Type B pancreatic cell (in vitro differentiated cells): ENCODE data around the gene FAIM2. TPM values are rescaled to one million over a fixed set of nuclear protein-coding genes. Genes with fewer than 3 reads are reported as not detected.

Source experiments
- DNase-seq: peaks from one replicate; pipeline ENCODE4 v3.0.0; 2021; ENCODE audit warnings: mixed read lengths; ENCODE audit not compliant: unreplicated experiment; ENCODE audit errors: extremely low spot score
- H3K27ac Mint-ChIP-seq: 2 replicates; pipeline ENCODE4 v1.8.0; 2021; ENCODE audit warnings: mild to moderate bottlenecking, mixed read lengths
- H3K27me3 Mint-ChIP-seq: 2 replicates; pipeline ENCODE4 v1.8.0; 2021; ENCODE audit warnings: mixed read lengths
- H3K36me3 Mint-ChIP-seq: 2 replicates; pipeline ENCODE4 v1.8.0; 2021; ENCODE audit warnings: mixed read lengths
- H3K4me1 Mint-ChIP-seq: one replicate; pipeline ENCODE4 v1.8.0; 2021; ENCODE audit warnings: mixed read lengths; ENCODE audit not compliant: unreplicated experiment
- H3K4me3 Mint-ChIP-seq: 2 replicates; pipeline ENCODE4 v1.8.0; 2021; ENCODE audit warnings: mild to moderate bottlenecking, mixed read lengths
- H3K9me3 Mint-ChIP-seq: 2 replicates; pipeline ENCODE4 v1.8.0; 2021; ENCODE audit warnings: mixed read lengths
- total RNA-seq: library from RNA; stranded (reverse); gene quantifications from 2 replicates; pipeline ENCODE4 v1.2.1, GENCODE V29; 2021; ENCODE audit warnings: low replicate concordance
- TF ChIP-seq, protein P1 (sequence below): fragments of 200-600 bp; sonication (generic); conservative IDR thresholded peaks from 2 replicates; pipeline ENCODE4 v1.5.0; 2021; ENCODE audit warnings: antibody characterized with exemption, mild to moderate bottlenecking

Gene FAIM2
- total RNA-seq, 1 donor from 2014 or later: 1.7 TPM

DNA sequence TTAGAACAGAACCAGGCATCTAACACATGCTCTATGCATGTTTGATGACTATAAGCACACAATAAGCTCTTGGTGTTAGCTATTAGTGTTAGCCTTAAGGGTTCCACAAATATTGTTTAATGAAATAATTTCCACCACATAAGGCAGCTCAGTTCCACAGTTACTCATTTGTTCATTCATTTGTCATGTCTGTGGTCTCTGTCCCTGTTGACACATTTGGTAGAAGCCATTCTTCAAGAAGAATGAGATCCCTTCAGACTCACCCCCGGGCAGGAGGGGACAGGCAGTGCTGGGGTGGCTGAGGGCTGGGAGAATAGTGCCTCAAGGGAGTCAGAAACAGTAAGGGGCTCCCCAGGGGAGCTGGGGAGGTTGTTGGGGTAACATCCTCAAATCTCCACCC lies 3.7 kb upstream of the FAIM2 start:
- peaks cover 32% of the 10 kb centered on the region for H3K4me1 Mint-ChIP-seq
- no peaks in the 10 kb centered on the region for H3K9me3 Mint-ChIP-seq
- DNase-seq: no peak
- H3K4me3 Mint-ChIP-seq: no peak overlapping the region
- no peak overlapping the region for H3K27ac Mint-ChIP-seq
- H3K36me3 Mint-ChIP-seq: no peaks in the 10 kb centered on the region
- TF ChIP-seq, protein P1, sequence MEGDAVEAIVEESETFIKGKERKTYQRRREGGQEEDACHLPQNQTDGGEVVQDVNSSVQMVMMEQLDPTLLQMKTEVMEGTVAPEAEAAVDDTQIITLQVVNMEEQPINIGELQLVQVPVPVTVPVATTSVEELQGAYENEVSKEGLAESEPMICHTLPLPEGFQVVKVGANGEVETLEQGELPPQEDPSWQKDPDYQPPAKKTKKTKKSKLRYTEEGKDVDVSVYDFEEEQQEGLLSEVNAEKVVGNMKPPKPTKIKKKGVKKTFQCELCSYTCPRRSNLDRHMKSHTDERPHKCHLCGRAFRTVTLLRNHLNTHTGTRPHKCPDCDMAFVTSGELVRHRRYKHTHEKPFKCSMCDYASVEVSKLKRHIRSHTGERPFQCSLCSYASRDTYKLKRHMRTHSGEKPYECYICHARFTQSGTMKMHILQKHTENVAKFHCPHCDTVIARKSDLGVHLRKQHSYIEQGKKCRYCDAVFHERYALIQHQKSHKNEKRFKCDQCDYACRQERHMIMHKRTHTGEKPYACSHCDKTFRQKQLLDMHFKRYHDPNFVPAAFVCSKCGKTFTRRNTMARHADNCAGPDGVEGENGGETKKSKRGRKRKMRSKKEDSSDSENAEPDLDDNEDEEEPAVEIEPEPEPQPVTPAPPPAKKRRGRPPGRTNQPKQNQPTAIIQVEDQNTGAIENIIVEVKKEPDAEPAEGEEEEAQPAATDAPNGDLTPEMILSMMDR: no peak
- H3K27me3 Mint-ChIP-seq: peaks cover 34% of the 10 kb centered on the region

DNA sequence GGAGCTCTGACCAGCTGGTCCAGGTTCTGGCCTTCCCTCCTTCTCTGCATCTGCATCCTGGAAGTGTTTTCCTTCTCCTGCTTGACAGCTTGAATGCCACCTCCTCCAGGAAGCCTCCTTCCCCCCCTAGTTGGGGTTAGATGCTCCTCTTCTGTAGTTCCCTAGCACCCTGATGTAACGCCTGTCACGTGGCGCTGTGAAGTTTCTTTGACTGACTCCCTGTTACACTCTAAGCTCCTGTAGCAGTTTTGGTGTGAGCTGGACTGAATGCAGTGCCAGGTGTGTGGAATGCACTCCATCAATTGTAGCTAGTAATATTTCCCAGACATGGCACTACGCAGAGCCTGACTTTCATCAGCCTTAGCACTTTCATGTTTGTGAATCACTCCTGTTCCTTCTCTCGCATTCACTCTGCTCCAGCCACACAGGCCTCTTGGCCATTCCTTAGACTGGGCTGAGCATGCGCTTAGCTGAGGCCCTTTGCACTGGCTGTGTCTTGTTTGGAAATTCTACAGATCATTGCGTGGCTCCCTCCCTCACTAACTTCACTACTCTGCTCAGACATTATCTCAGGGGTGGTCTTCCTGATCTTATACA lies 2.1 kb upstream of the FAIM2 start:
- H3K36me3 Mint-ChIP-seq: no peaks in the 10 kb centered on the region
- H3K9me3 Mint-ChIP-seq: no peaks in the 10 kb centered on the region
- TF ChIP-seq, protein P1: no peak
- H3K27ac Mint-ChIP-seq: no peak overlapping the region
- H3K27me3 Mint-ChIP-seq: peaks cover 48% of the 10 kb centered on the region
- peaks cover 29% of the 10 kb centered on the region for H3K4me1 Mint-ChIP-seq
- no peak overlapping the region for H3K4me3 Mint-ChIP-seq
- DNase-seq: no peak

DNA sequence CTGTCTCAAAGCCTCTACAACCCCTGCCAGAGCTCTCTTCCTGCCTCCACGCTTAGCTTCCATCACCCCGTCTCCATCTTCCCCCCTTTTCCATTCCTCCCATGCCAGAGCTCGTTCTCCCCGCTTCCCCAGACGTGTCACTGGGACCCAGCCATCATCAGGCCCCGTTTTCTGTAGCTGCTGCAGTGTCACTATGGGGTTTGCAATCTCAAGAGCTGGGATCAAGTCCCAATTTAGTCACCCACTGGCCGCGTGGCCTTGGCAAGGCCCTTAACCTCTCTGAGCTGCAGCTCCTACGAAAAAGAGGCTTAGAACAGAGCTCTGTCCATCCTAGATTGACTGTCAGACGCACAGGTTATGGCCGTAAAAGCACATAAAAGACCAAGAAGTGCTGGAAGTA lies 901 bp upstream of the FAIM2 start:
- peaks cover 52% of the 10 kb centered on the region for H3K27me3 Mint-ChIP-seq
- H3K4me3 Mint-ChIP-seq: peak overlapping the region; percentile 85
- H3K36me3 Mint-ChIP-seq: no peaks in the 10 kb centered on the region
- no peaks in the 10 kb centered on the region for H3K9me3 Mint-ChIP-seq
- peak overlapping the region; percentile 56 for H3K27ac Mint-ChIP-seq
- no peak for DNase-seq
- TF ChIP-seq, protein P1: no peak
- peaks cover 20% of the 10 kb centered on the region for H3K4me1 Mint-ChIP-seq

DNA sequence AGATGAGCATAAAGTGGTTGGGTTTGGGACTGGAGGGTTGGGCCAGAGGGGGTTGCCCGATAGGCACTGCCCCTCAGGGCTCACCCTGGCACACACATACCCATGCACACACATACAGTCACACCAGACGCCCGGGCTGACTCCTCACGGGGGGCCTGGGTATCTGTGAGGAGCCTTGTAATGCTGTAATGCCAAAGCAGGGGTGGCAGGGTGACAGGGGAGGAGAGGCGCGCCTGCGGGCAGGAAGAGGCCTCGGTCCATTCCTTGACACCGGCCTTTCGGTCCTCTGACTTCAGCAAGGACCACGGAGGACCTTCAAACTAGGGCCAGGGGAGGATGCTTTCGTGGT lies 375 bp downstream of the FAIM2 start:
- DNase-seq: no peak
- peaks cover 12% of the 10 kb centered on the region for H3K4me1 Mint-ChIP-seq
- no peak overlapping the region for H3K27ac Mint-ChIP-seq
- H3K4me3 Mint-ChIP-seq: peak overlapping the region; percentile 41
- no peaks in the 10 kb centered on the region for H3K36me3 Mint-ChIP-seq
- peaks cover 56% of the 10 kb centered on the region for H3K27me3 Mint-ChIP-seq
- TF ChIP-seq, protein P1: no peak
- H3K9me3 Mint-ChIP-seq: no peaks in the 10 kb centered on the region

DNA sequence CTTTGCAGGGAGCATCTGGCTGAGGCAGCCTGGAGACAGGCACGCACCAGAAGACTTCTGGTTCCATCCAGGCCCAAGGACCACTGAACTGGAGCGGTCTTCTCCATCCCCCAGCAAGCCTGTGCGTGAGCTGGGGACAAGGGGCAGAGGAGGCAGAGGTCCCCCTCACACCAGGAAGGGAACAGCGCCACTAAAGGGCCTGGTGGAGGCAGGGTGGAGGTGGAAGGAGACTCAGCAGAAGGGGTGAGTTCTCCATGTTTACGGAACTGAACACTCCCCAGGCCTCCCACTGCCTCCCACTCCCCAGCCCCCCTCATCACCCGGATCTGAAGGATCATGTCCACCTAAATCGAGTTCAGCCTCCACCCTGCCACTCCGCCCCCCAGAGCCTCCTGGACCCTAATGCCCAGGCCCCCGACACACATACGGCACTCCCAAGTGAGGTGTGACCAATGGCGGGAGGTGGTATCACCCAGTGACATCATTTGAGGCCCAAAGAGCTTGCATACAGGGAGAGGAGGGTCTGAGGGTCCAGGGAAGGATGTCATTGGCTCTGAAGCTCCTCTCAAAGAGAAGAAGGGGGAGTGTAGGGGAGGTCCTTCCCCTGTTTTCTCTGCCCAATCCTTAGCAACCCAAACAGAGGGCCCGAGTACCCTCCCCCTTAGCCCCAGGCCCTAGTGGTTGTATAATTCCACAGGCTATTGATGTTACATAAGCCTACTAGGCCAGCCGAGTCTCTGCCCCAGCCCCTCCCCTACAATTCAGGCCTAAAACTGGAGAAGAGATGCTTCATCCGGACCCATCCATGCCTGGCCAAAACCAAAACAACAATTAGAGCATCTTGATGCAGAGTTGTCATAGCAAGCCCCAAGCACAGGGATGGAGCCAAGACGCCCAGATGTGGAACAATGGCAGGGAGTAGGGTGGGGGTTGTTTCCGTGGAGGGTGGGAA lies 1.0 kb downstream of the FAIM2 start:
- Mint-ChIP-seq H3K27me3 (peaks cover 56% of the 10 kb centered on the region), H3K4me1 (peaks cover 12% of the 10 kb centered on the region)

More for the DNA sequence above, 1.0 kb downstream of the FAIM2 start:
- no peak for DNase-seq
- no peaks in the 10 kb centered on the region for H3K9me3 Mint-ChIP-seq
- no peaks in the 10 kb centered on the region for H3K36me3 Mint-ChIP-seq
- TF ChIP-seq, protein P1: no peak
- H3K4me3 Mint-ChIP-seq: peak overlapping the region; percentile 62
- no peak overlapping the region for H3K27ac Mint-ChIP-seq
